Rectal smooth muscle tissue (tissue), 1 donor: ENCODE data around the gene RNF151.
A peak's percentile ranks its signal among the peaks of the same experiment; 100 is the strongest.
"Not testable (repeated sequence)": the region's sequence is repeated elsewhere in the genome, so short reads cannot be mapped to it uniquely, and the experiment has no call there.

Source experiments
- H3K27ac ChIP-seq: one replicate; pipeline ENCODE4 v1.7.0; 2013; ENCODE audit warnings: low read depth, low read length, inconsistent platforms
- H3K27me3 ChIP-seq: one replicate; pipeline ENCODE4 v1.7.0; 2013; ENCODE audit warnings: low read length; ENCODE audit not compliant: control insufficient read depth, insufficient read depth
- H3K36me3 ChIP-seq: one replicate; pipeline ENCODE4 v1.7.0; 2013; ENCODE audit warnings: low read length; ENCODE audit not compliant: control insufficient read depth, insufficient read depth
- H3K4me1 ChIP-seq: one replicate; pipeline ENCODE4 v1.7.0; 2013; ENCODE audit warnings: low read length; ENCODE audit not compliant: control insufficient read depth, insufficient read depth
- H3K4me3 ChIP-seq: one replicate; pipeline ENCODE4 v1.7.0; 2013; ENCODE audit warnings: low read length
- H3K9ac ChIP-seq: one replicate; pipeline ENCODE4 v1.7.0; 2013; ENCODE audit warnings: low read length

RNF151 gene

DNA sequence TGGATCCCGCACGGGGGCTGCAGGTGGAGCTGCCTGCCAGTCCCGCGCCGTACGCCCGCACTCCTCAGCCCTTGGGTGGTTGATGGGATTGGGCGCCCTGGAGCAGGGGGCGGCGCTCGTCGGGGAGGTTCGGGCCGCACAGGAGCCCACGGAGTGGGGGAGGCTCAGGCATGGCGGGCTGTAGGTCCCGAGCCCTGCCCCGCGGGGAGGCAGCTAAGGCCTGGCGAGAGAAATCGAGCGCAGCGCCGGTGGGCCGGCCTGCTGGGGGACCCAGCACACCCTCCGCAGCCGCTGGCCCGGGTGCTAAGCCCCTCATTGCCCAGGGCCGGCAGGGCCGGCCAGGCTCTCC, 8.5 kb upstream of the RNF151 start:
- H3K9ac ChIP-seq, H3K27me3 ChIP-seq, H3K36me3 ChIP-seq, H3K4me3 ChIP-seq, H3K27ac ChIP-seq: not testable (repeated sequence)
- peaks cover 10% of the 10 kb centered on the region for H3K4me1 ChIP-seq

DNA sequence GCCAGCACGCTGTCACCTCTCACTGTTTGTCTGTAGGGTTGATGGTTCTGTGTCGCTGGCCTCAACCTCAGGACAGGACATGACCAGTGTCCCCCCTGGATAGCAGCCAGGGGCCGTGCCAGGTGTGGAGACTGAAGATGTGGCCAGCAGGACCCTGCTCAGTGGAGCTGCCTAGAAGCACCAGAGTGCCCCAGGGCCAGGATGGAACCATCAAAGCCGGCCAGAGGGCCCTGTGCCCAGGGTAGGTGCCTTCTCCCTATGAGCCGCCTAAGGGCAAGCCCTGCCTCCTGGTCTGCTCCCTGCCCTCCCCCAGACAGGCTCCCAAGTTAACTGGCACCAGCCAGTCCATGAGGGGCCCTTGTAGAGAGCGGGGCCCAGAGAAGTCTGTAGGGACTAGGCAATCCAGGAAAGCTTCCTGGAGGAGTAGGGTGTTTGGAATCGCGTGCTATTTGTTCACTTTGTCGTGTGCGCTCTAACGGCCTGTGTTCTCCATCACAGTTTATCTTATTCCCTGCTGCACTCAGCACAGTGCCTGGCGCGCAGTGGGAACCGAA, 7.9 kb upstream of the RNF151 start:
- Histone ChIP-seq H3K36me3 (peaks cover 15% of the 10 kb centered on the region), H3K4me3 (peak overlapping the region; percentile 57), H3K4me1 (peaks cover 13% of the 10 kb centered on the region), H3K27ac (peak overlapping the region; percentile 89), H3K9ac (peak overlapping the region; percentile 4), H3K27me3 (no peaks in the 10 kb centered on the region)

DNA sequence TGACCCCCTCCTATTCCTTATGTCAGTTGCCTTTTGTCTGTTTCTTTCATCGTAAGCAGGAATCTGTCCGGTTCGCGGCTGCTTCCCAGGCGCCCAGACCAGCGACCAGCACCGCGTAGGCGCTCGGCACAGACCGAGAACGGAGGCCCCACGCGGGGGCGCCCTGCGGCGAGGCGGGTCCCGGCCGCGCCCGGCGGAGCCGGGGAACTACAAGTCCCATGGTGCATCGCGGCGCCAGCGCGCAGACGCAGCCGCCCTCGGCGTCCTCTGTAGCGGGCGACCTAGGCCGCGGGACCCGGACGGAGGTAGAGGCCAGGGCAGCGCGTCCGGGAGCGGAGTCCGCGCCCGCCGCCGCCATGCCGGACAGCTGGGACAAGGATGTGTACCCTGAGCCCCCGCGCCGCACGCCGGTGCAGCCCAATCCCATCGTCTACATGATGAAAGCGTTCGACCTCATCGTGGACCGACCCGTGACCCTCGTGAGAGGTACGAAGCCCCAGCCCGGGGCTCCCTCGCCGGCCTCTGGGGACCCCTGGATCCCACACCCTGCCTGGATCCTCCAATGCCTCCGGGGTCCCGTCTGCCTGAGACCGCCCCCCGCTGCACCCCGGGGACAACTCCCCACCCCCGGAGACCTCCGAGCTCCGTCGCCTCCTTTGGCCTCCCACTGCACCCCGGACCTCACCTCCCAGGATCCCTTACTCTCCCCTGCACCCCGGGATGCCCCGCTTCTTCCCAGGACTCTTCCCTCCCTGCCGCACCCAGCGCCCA, 7.2 kb upstream of the RNF151 start, which contains the start of gene NDUFB10:
NDUFB10 (plus strand) TSS at position 270 of the 771 bp plus-strand sequence; CDS start at position 357, 87 bp downstream.
- Histone ChIP-seq H3K27ac (peak within 1 kb of the TSS; percentile 89), H3K27me3 (no peaks in the 10 kb centered on the region), H3K9ac (peak within 1 kb of the TSS; percentile 90), H3K4me1 (peaks cover 16% of the 10 kb centered on the region), H3K36me3 (peaks cover 16% of the 10 kb centered on the region), H3K4me3 (peak within 1 kb of the TSS; percentile 84)

DNA sequence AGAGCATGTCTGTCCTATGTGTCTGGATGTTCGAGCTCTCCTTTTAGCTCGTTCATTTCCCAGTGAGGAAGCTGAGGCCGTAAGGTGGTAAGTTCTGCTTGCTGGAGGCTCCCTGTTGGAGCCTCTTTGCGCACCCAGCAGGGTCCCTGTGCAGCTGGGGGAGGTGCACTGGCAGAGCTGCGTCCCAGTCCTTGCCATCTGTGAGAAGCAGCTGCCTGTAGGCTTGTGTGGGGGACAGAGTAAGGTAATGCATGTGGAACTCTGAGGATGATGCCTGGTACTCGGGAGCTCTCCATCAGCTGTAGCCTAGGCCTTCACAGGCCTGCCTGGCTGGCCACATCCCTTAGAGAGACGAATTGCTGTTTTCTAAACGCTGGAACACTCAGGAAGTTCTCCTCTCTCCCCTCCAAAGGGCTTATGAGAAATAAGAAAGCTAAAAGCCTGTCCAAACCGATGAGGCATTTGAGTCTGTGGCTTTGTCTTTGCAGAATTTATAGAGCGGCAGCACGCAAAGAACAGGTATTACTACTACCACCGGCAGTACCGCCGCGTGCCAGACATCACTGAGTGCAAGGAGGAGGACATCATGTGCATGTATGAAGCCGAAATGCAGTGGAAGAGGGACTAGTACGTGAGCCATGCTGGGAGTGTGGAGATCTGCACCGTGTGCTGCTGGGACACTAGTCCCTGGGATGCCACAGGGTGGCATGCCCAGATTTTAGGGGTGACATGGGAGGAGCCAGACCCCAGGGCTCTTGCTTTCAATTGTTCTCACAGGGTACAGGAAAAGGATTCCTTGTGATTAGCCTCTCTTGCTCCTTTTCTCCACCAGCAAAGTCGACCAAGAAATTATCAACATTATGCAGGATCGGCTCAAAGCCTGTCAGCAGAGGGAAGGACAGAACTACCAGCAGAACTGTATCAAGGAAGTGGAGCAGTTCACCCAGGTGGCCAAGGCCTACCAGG, 5.7 kb upstream of the RNF151 start:
- peaks cover 22% of the 10 kb centered on the region for H3K4me1 ChIP-seq
- no peak overlapping the region for H3K9ac ChIP-seq
- H3K36me3 ChIP-seq: peaks cover 16% of the 10 kb centered on the region
- H3K27ac ChIP-seq: no peak overlapping the region
- peak overlapping the region; percentile 84 for H3K4me3 ChIP-seq
- H3K27me3 ChIP-seq: no peaks in the 10 kb centered on the region

DNA sequence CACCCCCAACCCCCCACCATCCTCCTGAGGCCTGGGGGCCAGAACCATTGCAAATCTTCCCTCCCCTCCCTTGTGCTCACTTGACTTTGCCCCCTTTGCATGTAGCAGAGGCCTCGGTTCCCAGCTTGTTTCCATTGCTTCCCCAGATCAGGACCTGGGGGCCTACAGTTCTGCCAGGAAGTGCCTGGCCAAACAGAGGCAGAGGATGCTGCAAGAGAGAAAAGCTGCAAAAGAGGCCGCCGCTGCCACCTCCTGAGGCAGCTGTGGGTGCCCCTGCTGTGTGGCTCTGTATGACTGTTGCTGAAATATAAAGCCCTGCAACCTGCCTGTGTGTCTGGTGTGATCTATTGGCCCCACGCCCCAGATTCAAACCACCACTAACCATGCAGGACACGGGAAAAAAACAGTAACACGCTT, 5.0 kb upstream of the RNF151 start:
- H3K27ac ChIP-seq: no peak overlapping the region
- H3K27me3 ChIP-seq: no peaks in the 10 kb centered on the region
- peaks cover 22% of the 10 kb centered on the region for H3K4me1 ChIP-seq
- H3K4me3 ChIP-seq: no peak overlapping the region
- no peak overlapping the region for H3K9ac ChIP-seq
- H3K36me3 ChIP-seq: peaks cover 16% of the 10 kb centered on the region

GRCh38 chr16:1962161-1963153, 4.2 kb upstream of the RNF151 start:
- Histone ChIP-seq H3K36me3 (peaks cover 16% of the 10 kb centered on the region), H3K4me1 (peaks cover 22% of the 10 kb centered on the region)
- H3K27me3 ChIP-seq, H3K4me3 ChIP-seq, H3K9ac ChIP-seq, H3K27ac ChIP-seq: not testable (repeated sequence)

DNA sequence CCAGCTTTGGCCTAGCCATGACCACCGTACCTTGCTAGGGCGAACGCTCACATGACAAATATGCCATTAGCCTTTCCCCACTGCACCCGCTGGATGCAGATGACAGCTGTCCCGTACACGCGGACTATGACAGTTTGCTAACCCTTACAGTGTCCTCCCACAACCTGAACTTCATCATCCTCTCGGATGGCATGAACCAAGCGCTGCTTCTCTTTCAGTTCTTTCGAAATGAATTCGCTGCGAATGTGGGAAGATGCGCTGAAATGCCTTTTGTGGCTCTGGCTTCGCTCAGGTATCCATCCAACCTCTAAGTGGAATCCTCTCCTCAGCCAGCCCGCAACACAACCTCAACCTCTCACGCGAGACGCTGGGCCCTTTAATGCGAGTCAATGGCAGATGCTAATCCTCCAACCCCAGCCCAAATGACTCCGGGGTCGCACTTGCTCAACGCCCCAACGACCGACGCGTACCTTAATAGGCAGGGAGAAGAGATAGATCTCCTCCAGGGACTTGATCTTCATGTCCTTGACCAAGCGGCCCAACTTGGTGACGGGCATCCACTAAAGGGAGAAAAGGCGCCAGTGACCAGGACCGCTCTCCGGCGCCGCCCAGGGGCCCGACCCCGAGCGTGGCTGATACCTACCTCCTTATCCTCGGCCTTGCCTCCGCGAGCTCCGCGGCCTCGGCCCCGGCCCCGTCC, 2.7 kb upstream of the RNF151 start:
- Histone ChIP-seq H3K36me3 (peaks cover 16% of the 10 kb centered on the region), H3K4me3 (peak overlapping the region; percentile 80), H3K27me3 (no peaks in the 10 kb centered on the region), H3K27ac (peak overlapping the region; percentile 95), H3K9ac (peak overlapping the region; percentile 59), H3K4me1 (peaks cover 19% of the 10 kb centered on the region)

DNA sequence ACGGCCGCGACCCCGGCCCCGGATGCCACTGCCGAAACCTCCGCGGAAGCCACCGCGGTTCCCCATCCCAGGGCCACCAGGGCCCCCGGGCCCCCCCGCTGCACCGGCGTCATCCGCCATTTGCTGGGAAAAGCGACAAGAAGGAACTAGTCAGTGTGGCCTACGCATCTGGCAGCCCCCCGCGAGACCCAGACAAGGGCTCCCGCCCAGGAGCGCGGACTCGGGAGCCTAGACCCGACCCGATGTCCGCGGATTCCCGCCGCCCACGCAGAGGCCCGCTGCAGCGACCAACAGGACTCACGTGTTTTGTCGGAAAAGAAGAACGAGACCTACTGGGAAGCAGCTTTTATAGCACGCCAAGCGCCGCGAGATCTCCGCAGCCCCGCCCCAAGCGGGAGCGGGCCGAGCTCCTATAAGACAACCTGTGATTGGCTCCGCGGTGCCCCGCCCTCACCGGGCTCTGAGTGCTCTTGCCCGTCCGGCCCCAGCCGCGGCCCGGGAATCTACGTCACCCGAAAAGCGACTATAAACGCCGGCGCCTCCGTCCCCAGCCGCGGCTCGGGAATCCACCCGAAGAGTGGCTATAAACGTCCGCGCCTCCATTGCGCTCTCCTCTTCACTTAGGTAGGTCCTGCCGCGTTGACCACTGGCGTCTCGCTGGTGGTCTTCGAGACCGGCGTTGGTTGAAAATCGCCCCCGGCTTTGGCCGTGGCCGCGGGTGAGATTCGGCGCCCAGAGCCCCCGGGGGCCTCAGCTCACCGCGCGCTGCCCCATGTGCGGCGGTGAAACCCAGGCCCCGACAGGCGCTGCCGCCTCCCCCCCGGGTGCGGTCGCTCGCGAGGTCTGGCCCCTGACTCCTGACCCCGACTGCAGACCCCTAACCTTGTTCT, 1.9 kb upstream of the RNF151 start, which contains the start of gene RPS2:
RPS2 (minus strand) TSS at position 321 of the 890 bp plus-strand sequence; CDS start at position 120, 201 bp downstream.
- H3K27ac ChIP-seq: peak within 1 kb of the TSS; percentile 95

DNA sequence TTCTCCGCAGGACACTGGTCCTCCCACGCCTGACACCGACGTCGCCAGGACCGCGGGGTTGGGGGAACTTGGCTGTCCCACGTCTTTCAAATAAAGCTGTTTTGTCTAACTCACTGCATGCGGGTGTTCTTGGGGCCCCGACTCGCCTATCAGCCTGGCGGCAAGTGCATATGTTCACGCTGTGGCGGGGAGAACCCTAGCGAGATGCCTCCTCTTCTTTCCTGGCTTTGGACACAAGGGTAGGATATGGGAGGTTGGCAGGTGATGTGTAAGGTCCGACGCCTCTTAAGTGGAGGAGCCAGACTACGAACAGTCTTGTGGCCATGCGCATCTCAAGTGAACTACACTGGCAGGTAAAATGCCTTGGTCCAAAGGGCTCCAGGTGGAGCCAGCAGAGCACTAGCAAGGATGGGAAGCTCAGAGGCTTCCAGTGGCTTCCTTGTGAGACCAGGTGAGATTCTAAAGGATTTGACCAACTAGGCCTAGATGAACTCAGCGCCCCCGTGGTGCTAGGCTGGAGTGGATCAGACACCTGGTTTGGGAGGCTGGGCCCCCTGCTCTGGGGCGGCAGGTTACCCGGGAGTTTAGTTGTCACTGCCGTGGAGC, 1.2 kb upstream of the RNF151 start:
- Histone ChIP-seq H3K9ac (peak overlapping the region; percentile 84), H3K4me1 (peaks cover 15% of the 10 kb centered on the region), H3K27ac (peak overlapping the region; percentile 95), H3K27me3 (no peaks in the 10 kb centered on the region), H3K4me3 (peak overlapping the region; percentile 77), H3K36me3 (peaks cover 16% of the 10 kb centered on the region)

More for the DNA sequence above, 1.9 kb upstream of the RNF151 start, which contains the start of gene RPS2:
- Histone ChIP-seq H3K9ac (peak within 1 kb of the TSS; percentile 84), H3K4me3 (peak within 1 kb of the TSS; percentile 80), H3K27me3 (no peaks in the 10 kb centered on the region), H3K36me3 (peaks cover 16% of the 10 kb centered on the region), H3K4me1 (peaks cover 18% of the 10 kb centered on the region)
